HG02884 (cell line): ENCODE results near the gene CCDC3.
"Not testable (repeated sequence)": the region's sequence is repeated elsewhere in the genome, so short reads cannot be mapped to it uniquely, and the experiment has no call there.

ENCODE experiments used
- ATAC-seq: cut with Tn5 transposase; IDR thresholded peaks from one replicate; pipeline ENCODE4 v1.9.1; 2021; ENCODE audit warnings: mild to moderate bottlenecking, moderate library complexity; ENCODE audit not compliant: unreplicated experiment

CCDC3 gene

GRCh38 chr10:13001041-13001886, at the start of gene CCDC3:
TSS of gene CCDC3 (minus strand) at chr10:13001713. CDS start at chr10:13001570, 143 bp downstream.
- ATAC-seq, result no peak

- ATAC-seq, result no peak
Observed at GRCh38 chr10:13051126-13051694, 49.7 kb upstream of the CCDC3 start.

GRCh38 chr10:13049774-13050420, 48.4 kb upstream of the CCDC3 start:
- ATAC-seq, result no peak

- no peak for ATAC-seq
Observed at GRCh38 chr10:13048762-13049161, 47.2 kb upstream of the CCDC3 start.

GRCh38 chr10:13047529-13048206, 46.2 kb upstream of the CCDC3 start:
- ATAC-seq, result no peak

GRCh38 chr10:13046851-13047528, 45.5 kb upstream of the CCDC3 start:
- no peak for ATAC-seq

- ATAC-seq, result no peak
Observed at GRCh38 chr10:13043520-13043919, 42.0 kb upstream of the CCDC3 start.

GRCh38 chr10:13039761-13040160, 38.2 kb upstream of the CCDC3 start:
- no peak for ATAC-seq

- no peak for ATAC-seq
Observed at GRCh38 chr10:13038391-13038790, 36.9 kb upstream of the CCDC3 start.

GRCh38 chr10:13037832-13038231, 36.3 kb upstream of the CCDC3 start:
- no peak for ATAC-seq

- ATAC-seq, result no peak
Observed at GRCh38 chr10:13036841-13037240, 35.3 kb upstream of the CCDC3 start.

- ATAC-seq, result not testable (repeated sequence)
Observed at GRCh38 chr10:13035731-13036130, 34.2 kb upstream of the CCDC3 start.

- ATAC-seq, result no peak
Observed at GRCh38 chr10:13026873-13027272, 25.4 kb upstream of the CCDC3 start.

- no peak for ATAC-seq
Observed at GRCh38 chr10:13023754-13024153, 22.2 kb upstream of the CCDC3 start.

- no peak for ATAC-seq
Observed at GRCh38 chr10:13019280-13019679, 17.8 kb upstream of the CCDC3 start.

- no peak for ATAC-seq
Observed at GRCh38 chr10:13018171-13018570, 16.7 kb upstream of the CCDC3 start.

GRCh38 chr10:13016886-13017285, 15.4 kb upstream of the CCDC3 start:
- no peak for ATAC-seq

GRCh38 chr10:13016426-13016825, 14.9 kb upstream of the CCDC3 start:
- ATAC-seq, result no peak

GRCh38 chr10:13006037-13006436, 4.5 kb upstream of the CCDC3 start:
- no peak for ATAC-seq

- ATAC-seq, result no peak
Observed at GRCh38 chr10:13003759-13004158, 2.2 kb upstream of the CCDC3 start.

- ATAC-seq, result no peak
Observed at GRCh38 chr10:13003004-13003403, 1.5 kb upstream of the CCDC3 start.
